ENCODE measurements around the gene HBZ. TPM values are rescaled to one million over a fixed set of nuclear protein-coding genes. Genes with fewer than 3 reads are reported as not detected.
"Not testable (repeated sequence)": the region's sequence is repeated elsewhere in the genome, so short reads cannot be mapped to it uniquely, and the experiment has no call there.

HBZ gene
- polyA plus RNA-seq, 1 donor: 5.6 TPM

DNA sequence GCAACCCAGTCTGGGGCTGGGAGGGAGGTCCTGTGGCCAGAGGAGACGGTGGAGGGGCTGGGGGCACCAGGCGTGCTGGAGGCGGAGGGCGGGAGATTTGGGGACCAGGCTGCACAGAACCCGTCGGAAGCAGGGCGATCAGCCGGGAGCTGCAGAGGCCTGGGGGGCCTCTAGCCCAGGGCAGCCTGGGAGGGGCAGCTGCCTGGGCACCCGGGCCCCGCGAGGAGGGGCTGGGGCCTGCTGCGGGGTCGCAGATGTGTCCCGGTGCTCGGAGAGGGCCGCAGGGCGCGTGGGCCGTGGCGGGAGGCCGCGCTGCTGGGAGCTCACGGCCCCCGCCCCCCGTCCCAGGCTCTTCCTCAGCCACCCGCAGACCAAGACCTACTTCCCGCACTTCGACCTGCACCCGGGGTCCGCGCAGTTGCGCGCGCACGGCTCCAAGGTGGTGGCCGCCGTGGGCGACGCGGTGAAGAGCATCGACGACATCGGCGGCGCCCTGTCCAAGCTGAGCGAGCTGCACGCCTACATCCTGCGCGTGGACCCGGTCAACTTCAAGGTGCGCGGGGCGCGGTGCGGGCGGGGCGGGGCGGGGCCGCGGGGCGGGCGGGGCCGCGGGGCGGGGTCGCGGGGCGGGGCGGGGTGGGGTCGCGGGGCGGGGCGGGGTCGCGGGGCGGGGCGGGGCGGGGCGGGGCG is 11.8 kb downstream of the HBZ start:
- DNase-seq; H3K4me1 ChIP-seq (ENCODE audit: control insufficient read depth, insufficient read depth, low read length); H3K27ac ChIP-seq (ENCODE audit: low read length); H3K4me3 ChIP-seq (ENCODE audit: low read length); H3K36me3 ChIP-seq (ENCODE audit: control insufficient read depth, insufficient read depth, low read length): not testable (repeated sequence)
- Histone ChIP-seq H3K9me3 (ENCODE audit: control insufficient read depth, low read depth, low read length) (peaks cover 10% of the 10 kb centered on the region), H3K27me3 (ENCODE audit: control insufficient read depth, insufficient read depth, low read length) (peaks cover 68% of the 10 kb centered on the region)
- WGBS (ENCODE audit: insufficient coverage, low lambda C conversion rate): no CpG with 5 or more reads among the region's 80 CpGs

GRCh38 chr16:164827-165538 is 12.5 kb downstream of the HBZ start:
- no peak overlapping the region for H3K27ac ChIP-seq (ENCODE audit: low read length)
- no peaks in the 10 kb centered on the region for H3K36me3 ChIP-seq (ENCODE audit: control insufficient read depth, insufficient read depth, low read length)
- H3K4me1 ChIP-seq (ENCODE audit: control insufficient read depth, insufficient read depth, low read length): peaks cover 7% of the 10 kb centered on the region
- H3K4me3 ChIP-seq (ENCODE audit: low read length): no peak overlapping the region
- DNase-seq: no peak
- WGBS (ENCODE audit: insufficient coverage, low lambda C conversion rate): no CpG with 5 or more reads among the region's 77 CpGs
- H3K9me3 ChIP-seq (ENCODE audit: control insufficient read depth, low read depth, low read length): peaks cover 10% of the 10 kb centered on the region
- peaks cover 67% of the 10 kb centered on the region for H3K27me3 ChIP-seq (ENCODE audit: control insufficient read depth, insufficient read depth, low read length)

DNA sequence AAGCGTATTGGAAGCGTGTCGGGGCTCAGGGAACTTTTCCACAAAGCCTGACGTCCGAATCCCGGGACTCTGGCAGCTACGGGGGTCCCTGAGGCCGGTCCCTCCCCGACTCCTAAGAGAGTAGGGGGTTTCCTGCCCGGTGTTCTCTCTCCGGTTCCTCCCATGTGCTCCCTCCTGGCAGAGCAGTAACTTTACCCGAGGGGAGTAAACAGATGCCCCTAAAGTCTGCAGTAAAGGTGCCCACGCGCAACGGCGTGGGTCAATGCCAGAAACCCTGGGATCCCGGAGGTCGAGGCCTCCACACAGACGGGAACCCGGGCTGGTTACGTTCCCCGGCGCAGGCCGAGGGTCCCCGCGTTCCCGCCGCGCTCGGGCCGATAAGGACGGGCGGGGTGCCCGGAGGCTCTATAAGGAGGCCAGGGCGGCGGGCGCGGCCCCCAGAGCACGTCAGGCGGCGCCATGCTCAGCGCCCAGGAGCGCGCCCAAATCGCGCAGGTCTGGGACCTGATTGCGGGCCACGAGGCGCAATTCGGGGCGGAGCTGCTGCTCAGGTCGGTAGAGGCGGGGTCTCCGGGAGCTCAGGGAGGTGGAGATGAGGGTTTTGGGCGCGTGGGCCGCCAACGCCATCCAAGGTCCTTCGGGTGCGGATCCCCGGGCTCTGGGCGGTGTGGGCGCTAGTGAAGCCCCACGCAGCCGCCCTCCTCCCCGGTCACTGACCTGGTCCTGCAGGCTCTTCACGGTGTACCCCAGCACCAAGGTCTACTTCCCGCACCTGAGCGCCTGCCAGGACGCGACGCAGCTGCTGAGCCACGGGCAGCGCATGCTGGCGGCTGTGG is 13.3 kb downstream of the HBZ start, which contains the start of gene HBM:
TSS of gene HBM (plus strand) at position 440 of the 836 bp plus-strand sequence. CDS start at position 460, 20 bp downstream.
- H3K4me1 ChIP-seq (ENCODE audit: control insufficient read depth, insufficient read depth, low read length): peaks cover 7% of the 10 kb centered on the region
- H3K27ac ChIP-seq (ENCODE audit: low read length): no peak within 1 kb of the TSS
- peaks cover 71% of the 10 kb centered on the region for H3K27me3 ChIP-seq (ENCODE audit: control insufficient read depth, insufficient read depth, low read length)
- no CpG with 5 or more reads among the region's 75 CpGs for WGBS (ENCODE audit: insufficient coverage, low lambda C conversion rate)
- no peaks in the 10 kb centered on the region for H3K36me3 ChIP-seq (ENCODE audit: control insufficient read depth, insufficient read depth, low read length)
- peaks cover 10% of the 10 kb centered on the region for H3K9me3 ChIP-seq (ENCODE audit: control insufficient read depth, low read depth, low read length)
- no peak within 1 kb of the TSS for H3K4me3 ChIP-seq (ENCODE audit: low read length)
- DNase-seq: no peak

- Histone ChIP-seq H3K4me1 (ENCODE audit: control insufficient read depth, insufficient read depth, low read length) (peaks cover 7% of the 10 kb centered on the region), H3K27me3 (ENCODE audit: control insufficient read depth, insufficient read depth, low read length) (peaks cover 73% of the 10 kb centered on the region), H3K27ac (ENCODE audit: low read length) (no peak overlapping the region), H3K36me3 (ENCODE audit: control insufficient read depth, insufficient read depth, low read length) (no peaks in the 10 kb centered on the region), H3K4me3 (ENCODE audit: low read length) (no peak overlapping the region), H3K9me3 (ENCODE audit: control insufficient read depth, low read depth, low read length) (peaks cover 10% of the 10 kb centered on the region)
- WGBS (ENCODE audit: insufficient coverage, low lambda C conversion rate): no CpG with 5 or more reads among the region's 45 CpGs
- no peak for DNase-seq
Observed at GRCh38 chr16:166375-167121, 14.1 kb downstream of the HBZ start.

GRCh38 chr16:167122-167690 is 14.8 kb downstream of the HBZ start:
- peaks cover 73% of the 10 kb centered on the region for H3K27me3 ChIP-seq (ENCODE audit: control insufficient read depth, insufficient read depth, low read length)

DNA sequence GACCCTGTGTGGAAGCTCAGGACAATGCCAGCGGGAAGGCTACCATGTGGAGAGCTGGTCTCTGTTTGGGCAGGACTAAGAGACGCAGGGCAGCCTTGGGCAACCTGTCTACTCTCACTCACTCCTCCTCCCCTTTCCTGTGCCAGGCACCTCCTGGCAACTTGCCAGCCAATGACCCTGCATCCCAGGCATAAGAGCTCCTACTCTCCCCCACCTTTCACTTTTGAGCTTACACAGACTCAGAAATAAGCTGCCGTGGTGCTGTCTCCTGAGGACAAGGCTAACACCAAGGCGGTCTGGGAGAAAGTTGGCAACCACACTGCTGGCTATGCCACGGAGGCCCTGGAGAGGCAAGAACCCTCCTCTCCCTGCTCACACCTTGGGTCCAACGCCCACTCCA is 16.0 kb downstream of the HBZ start:
- peaks cover 10% of the 10 kb centered on the region for H3K9me3 ChIP-seq (ENCODE audit: control insufficient read depth, low read depth, low read length)
- no peak overlapping the region for H3K4me3 ChIP-seq (ENCODE audit: low read length)
- WGBS (ENCODE audit: insufficient coverage, low lambda C conversion rate): no CpG with 5 or more reads among the region's 6 CpGs
- no peak overlapping the region for H3K27ac ChIP-seq (ENCODE audit: low read length)
- H3K36me3 ChIP-seq (ENCODE audit: control insufficient read depth, insufficient read depth, low read length): no peaks in the 10 kb centered on the region
- peaks cover 7% of the 10 kb centered on the region for H3K4me1 ChIP-seq (ENCODE audit: control insufficient read depth, insufficient read depth, low read length)
- no peak for DNase-seq
- H3K27me3 ChIP-seq (ENCODE audit: control insufficient read depth, insufficient read depth, low read length): peaks cover 68% of the 10 kb centered on the region

More at GRCh38 chr16:167122-167690, 14.8 kb downstream of the HBZ start:
- Histone ChIP-seq H3K9me3 (ENCODE audit: control insufficient read depth, low read depth, low read length) (peaks cover 10% of the 10 kb centered on the region), H3K4me3 (ENCODE audit: low read length) (no peak overlapping the region), H3K36me3 (ENCODE audit: control insufficient read depth, insufficient read depth, low read length) (no peaks in the 10 kb centered on the region), H3K27ac (ENCODE audit: low read length) (no peak overlapping the region), H3K4me1 (ENCODE audit: control insufficient read depth, insufficient read depth, low read length) (peaks cover 7% of the 10 kb centered on the region)
- no peak for DNase-seq
- WGBS (ENCODE audit: insufficient coverage, low lambda C conversion rate): no CpG with 5 or more reads among the region's 11 CpGs

GRCh38 chr16:169014-169413 is 16.6 kb downstream of the HBZ start:
- peaks cover 69% of the 10 kb centered on the region for H3K27me3 ChIP-seq (ENCODE audit: control insufficient read depth, insufficient read depth, low read length)

GRCh38 chr16:170088-170507 is 17.7 kb downstream of the HBZ start:
- H3K27me3 ChIP-seq (ENCODE audit: control insufficient read depth, insufficient read depth, low read length): peaks cover 76% of the 10 kb centered on the region

More at GRCh38 chr16:169014-169413, 16.6 kb downstream of the HBZ start:
- Histone ChIP-seq H3K36me3 (ENCODE audit: control insufficient read depth, insufficient read depth, low read length) (no peaks in the 10 kb centered on the region), H3K27ac (ENCODE audit: low read length) (no peak overlapping the region), H3K4me1 (ENCODE audit: control insufficient read depth, insufficient read depth, low read length) (peaks cover 7% of the 10 kb centered on the region), H3K4me3 (ENCODE audit: low read length) (no peak overlapping the region), H3K9me3 (ENCODE audit: control insufficient read depth, low read depth, low read length) (peaks cover 10% of the 10 kb centered on the region)
- no peak for DNase-seq
- WGBS (ENCODE audit: insufficient coverage, low lambda C conversion rate): no CpG with 5 or more reads among the region's 3 CpGs

GRCh38 chr16:170788-171187 is 18.3 kb downstream of the HBZ start:
- Histone ChIP-seq H3K4me3 (ENCODE audit: low read length) (no peak overlapping the region), H3K27ac (ENCODE audit: low read length) (no peak overlapping the region), H3K4me1 (ENCODE audit: control insufficient read depth, insufficient read depth, low read length) (no peaks in the 10 kb centered on the region), H3K36me3 (ENCODE audit: control insufficient read depth, insufficient read depth, low read length) (no peaks in the 10 kb centered on the region), H3K9me3 (ENCODE audit: control insufficient read depth, low read depth, low read length) (peaks cover 4% of the 10 kb centered on the region), H3K27me3 (ENCODE audit: control insufficient read depth, insufficient read depth, low read length) (peaks cover 75% of the 10 kb centered on the region)
- no peak for DNase-seq
- 86% methylated on average over 1 of the region's 1 CpG for WGBS (ENCODE audit: insufficient coverage, low lambda C conversion rate)

More at GRCh38 chr16:170088-170507, 17.7 kb downstream of the HBZ start:
- H3K4me1 ChIP-seq (ENCODE audit: control insufficient read depth, insufficient read depth, low read length); H3K27ac ChIP-seq (ENCODE audit: low read length); H3K4me3 ChIP-seq (ENCODE audit: low read length); DNase-seq; H3K9me3 ChIP-seq (ENCODE audit: control insufficient read depth, low read depth, low read length); H3K36me3 ChIP-seq (ENCODE audit: control insufficient read depth, insufficient read depth, low read length): not testable (repeated sequence)
- no CpG with 5 or more reads among the region's 5 CpGs for WGBS (ENCODE audit: insufficient coverage, low lambda C conversion rate)
